Neural crest cell (in vitro differentiated cells): ENCODE data around the gene TMEM187. TPM values are rescaled to one million over a fixed set of nuclear protein-coding genes. Genes with fewer than 3 reads are reported as not detected.
A peak's percentile ranks its signal among the peaks of the same experiment; 100 is the strongest.

Source experiments
- DNase-seq: peaks from one replicate; pipeline ENCODE4 v3.0.0; 2021; ENCODE audit warnings: low read depth, mixed read lengths, low spot score
- H3K27ac Mint-ChIP-seq: one replicate; pipeline ENCODE4 v1.8.0; 2021; ENCODE audit warnings: mild to moderate bottlenecking, mixed read lengths; ENCODE audit not compliant: unreplicated experiment
- H3K27me3 Mint-ChIP-seq: 2 replicates; pipeline ENCODE4 v1.8.0; 2021; ENCODE audit warnings: low read depth, mild to moderate bottlenecking, mixed read lengths
- H3K36me3 Mint-ChIP-seq: 2 replicates; pipeline ENCODE4 v1.8.0; 2021; ENCODE audit warnings: low read depth, mild to moderate bottlenecking, mixed read lengths
- H3K4me1 Mint-ChIP-seq: 2 replicates; pipeline ENCODE4 v1.8.0; 2021; ENCODE audit warnings: mixed read lengths
- H3K4me3 Mint-ChIP-seq: one replicate; pipeline ENCODE4 v1.8.0; 2021; ENCODE audit warnings: mild to moderate bottlenecking, mixed read lengths
- H3K9me3 Mint-ChIP-seq: 2 replicates; pipeline ENCODE4 v1.8.0; 2021; ENCODE audit warnings: mixed read lengths
- CTCF ChIP-seq: fragments of 200-600 bp; sonication (generic); conservative IDR thresholded peaks from 2 replicates; pipeline ENCODE4 v1.5.0; 2021; ENCODE audit warnings: antibody characterized with exemption, mild to moderate bottlenecking
- total RNA-seq: library from RNA; stranded (reverse); gene quantifications from 2 replicates; pipeline ENCODE4 v1.2.1, GENCODE V29; 2021

Gene TMEM187
- total RNA-seq, 1 donor from 2014 or later = 8.0 TPM

GRCh38 chrX:154013001-154013421 lies 40.5 kb downstream of the TMEM187 start:
- H3K9me3 Mint-ChIP-seq = no peaks in the 10 kb centered on the region
- H3K4me3 Mint-ChIP-seq = peak overlapping the region; percentile 12
- peaks cover 9% of the 10 kb centered on the region for H3K4me1 Mint-ChIP-seq
- H3K27me3 Mint-ChIP-seq = peaks cover 3% of the 10 kb centered on the region
- peaks cover 7% of the 10 kb centered on the region for H3K36me3 Mint-ChIP-seq
- no peak for DNase-seq
- TF ChIP-seq CTCF = no peak
- no peak overlapping the region for H3K27ac Mint-ChIP-seq

- Mint-ChIP-seq H3K9me3 (no peaks in the 10 kb centered on the region), H3K4me1 (peaks cover 7% of the 10 kb centered on the region), H3K4me3 (peak overlapping the region; percentile 75)
Measured at GRCh38 chrX:154013614-154014360, 41.2 kb downstream of the TMEM187 start.

GRCh38 chrX:154014429-154015380 lies 42.2 kb downstream of the TMEM187 start:
- DNase-seq = no peak
- Mint-ChIP-seq H3K27me3 (peaks cover 3% of the 10 kb centered on the region), H3K36me3 (peaks cover 3% of the 10 kb centered on the region), H3K4me1 (peaks cover 9% of the 10 kb centered on the region), H3K4me3 (peak overlapping the region; percentile 54), H3K9me3 (no peaks in the 10 kb centered on the region), H3K27ac (no peak overlapping the region)
- TF ChIP-seq CTCF = no peak

More at GRCh38 chrX:154013614-154014360, 41.2 kb downstream of the TMEM187 start:
- Mint-ChIP-seq H3K27ac (peak overlapping the region; percentile 71), H3K36me3 (peaks cover 3% of the 10 kb centered on the region), H3K27me3 (peaks cover 3% of the 10 kb centered on the region)
- peak; percentile 81 for TF ChIP-seq CTCF
- peak; percentile 47 for DNase-seq

GRCh38 chrX:154015581-154016264 lies 43.2 kb downstream of the TMEM187 start:
- peaks cover 3% of the 10 kb centered on the region for H3K36me3 Mint-ChIP-seq
- H3K27ac Mint-ChIP-seq = no peak overlapping the region
- H3K27me3 Mint-ChIP-seq = peaks cover 5% of the 10 kb centered on the region

More at GRCh38 chrX:154015581-154016264, 43.2 kb downstream of the TMEM187 start:
- TF ChIP-seq CTCF = no peak
- no peaks in the 10 kb centered on the region for H3K9me3 Mint-ChIP-seq
- no peak for DNase-seq
- H3K4me3 Mint-ChIP-seq = peak overlapping the region; percentile 68
- H3K4me1 Mint-ChIP-seq = peaks cover 15% of the 10 kb centered on the region
